ES-I3 (cell line): ENCODE results near the gene LIAS.
A peak's percentile ranks its signal among the peaks of the same experiment; 100 is the strongest.

ENCODE experiments used
- H3K36me3 ChIP-seq: 2 replicates; pipeline ENCODE4 v1.6.1; 2013; ENCODE audit warnings: mild to moderate bottlenecking, low read length, control low read depth, moderate library complexity; ENCODE audit not compliant: insufficient read depth
- H3K4me1 ChIP-seq: 2 replicates; pipeline ENCODE4 v1.6.1; 2013; ENCODE audit warnings: mild to moderate bottlenecking, control low read depth, low read length; ENCODE audit not compliant: insufficient read depth
- H3K9ac ChIP-seq: 2 replicates; pipeline ENCODE4 v1.6.1; 2013; ENCODE audit warnings: low read depth, mild to moderate bottlenecking, low read length, moderate library complexity
- H3K9me3 ChIP-seq: 2 replicates; pipeline ENCODE4 v1.6.1; 2013; ENCODE audit warnings: mild to moderate bottlenecking, low read length, moderate library complexity; ENCODE audit not compliant: control insufficient read depth, insufficient read depth

LIAS gene

DNA sequence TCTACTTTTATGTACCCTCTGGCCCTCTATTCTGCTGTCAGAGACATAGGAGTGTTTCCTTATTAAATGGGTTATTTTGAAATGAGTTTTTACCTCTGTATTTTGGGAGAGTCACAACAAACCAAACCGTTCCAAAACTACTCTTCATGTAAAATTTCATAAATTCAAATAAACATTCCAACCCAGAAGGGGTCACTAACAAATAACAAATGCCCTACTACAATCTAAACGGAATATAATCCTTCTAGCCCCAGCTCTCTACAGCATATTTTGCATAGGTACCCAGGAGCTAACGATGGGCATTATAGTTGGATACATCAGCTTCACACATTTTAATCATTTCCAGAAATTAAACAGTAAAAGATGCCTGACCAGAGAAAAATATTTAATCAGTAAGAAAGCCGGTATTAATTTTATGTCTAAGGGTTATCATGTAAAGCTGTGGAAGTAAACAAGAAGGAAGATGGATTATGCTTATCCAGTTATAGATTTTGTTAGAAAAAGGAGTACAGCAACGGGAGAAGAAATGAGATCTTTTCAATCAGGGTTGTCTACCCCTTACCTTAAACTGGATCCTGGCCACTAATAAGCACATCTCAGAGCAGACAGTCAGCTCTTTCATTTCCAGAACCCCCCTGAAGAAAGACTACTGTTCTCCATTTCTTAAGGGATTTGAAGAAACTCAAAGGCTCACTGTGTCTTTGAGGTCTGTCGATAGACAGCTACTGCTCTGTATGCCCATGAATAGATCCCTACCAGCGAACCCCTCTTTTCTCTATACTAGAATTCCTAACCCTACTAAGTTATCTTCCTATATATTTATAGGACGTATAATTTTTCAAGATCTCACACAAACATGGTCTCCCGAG lies 67.2 kb downstream of the LIAS start:
- H3K4me1 ChIP-seq, result peaks cover 2% of the 10 kb centered on the region; the same call in 1 of the 2 replicates
- H3K9me3 ChIP-seq, result peaks cover 12% of the 10 kb centered on the region
- peak overlapping the region; percentile 90 for H3K9ac ChIP-seq

GRCh38 chr4:39526765-39527295 lies 68.0 kb downstream of the LIAS start:
- H3K9ac ChIP-seq, result peak overlapping the region; percentile 90
- H3K4me1 ChIP-seq, result peaks cover 2% of the 10 kb centered on the region; the same call in 1 of the 2 replicates
- H3K36me3 ChIP-seq, result peaks cover 9% of the 10 kb centered on the region; the same call in 1 of the 2 replicates
- peaks cover 17% of the 10 kb centered on the region for H3K9me3 ChIP-seq

More for the DNA sequence above, 67.2 kb downstream of the LIAS start:
- peaks cover 4% of the 10 kb centered on the region; the same call in 1 of the 2 replicates for H3K36me3 ChIP-seq

GRCh38 chr4:39527296-39528060 lies 68.6 kb downstream of the LIAS start, which contains the start of gene UGDH:
TSS of gene UGDH (minus strand) at chr4:39527439. CDS start at chr4:39521512, 5,927 bp downstream.
- Histone ChIP-seq H3K36me3 (peaks cover 9% of the 10 kb centered on the region; the same call in 1 of the 2 replicates), H3K9me3 (peaks cover 21% of the 10 kb centered on the region), H3K4me1 (peaks cover 2% of the 10 kb centered on the region; the same call in 1 of the 2 replicates), H3K9ac (peak within 1 kb of the TSS; percentile 90)

DNA sequence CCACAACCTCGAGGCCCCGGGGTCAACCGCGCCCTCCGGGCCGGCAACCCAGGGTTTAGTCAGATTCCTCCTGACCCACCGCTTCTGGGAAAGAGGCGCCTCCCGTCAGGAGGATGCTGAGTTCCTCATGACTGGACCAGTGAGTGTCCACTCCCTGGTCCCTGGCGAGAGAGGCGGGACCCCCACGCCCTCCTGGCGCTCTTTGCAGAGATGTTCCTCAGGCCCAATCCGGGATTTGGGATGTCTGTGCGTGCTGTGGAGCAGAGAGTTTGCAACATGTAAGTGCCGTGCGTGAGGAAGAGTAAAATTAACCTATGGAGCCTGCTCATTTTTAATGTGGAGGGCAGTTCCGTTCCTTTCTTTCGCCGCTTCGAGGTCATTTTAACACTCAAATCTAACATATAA lies 69.2 kb downstream of the LIAS start:
- peaks cover 2% of the 10 kb centered on the region; the same call in 1 of the 2 replicates for H3K4me1 ChIP-seq
- peaks cover 26% of the 10 kb centered on the region for H3K9me3 ChIP-seq
- H3K9ac ChIP-seq, result peak overlapping the region; percentile 90
- H3K36me3 ChIP-seq, result peaks cover 9% of the 10 kb centered on the region; the same call in 1 of the 2 replicates
